HG02884 (cell line): ENCODE measurements around the gene IQCE.

Source experiments
- ATAC-seq: cut with Tn5 transposase; IDR thresholded peaks from one replicate; pipeline ENCODE4 v1.9.1; 2021; ENCODE audit warnings: mild to moderate bottlenecking, moderate library complexity; ENCODE audit not compliant: unreplicated experiment

The IQCE gene

GRCh38 chr7:2641406-2642393 is 82.9 kb downstream of the IQCE start:
- ATAC-seq, result peak; percentile 46

GRCh38 chr7:2643386-2644219 is 84.8 kb downstream of the IQCE start:
- no peak for ATAC-seq

GRCh38 chr7:2644220-2644561 is 85.4 kb downstream of the IQCE start:
- no peak for ATAC-seq

- ATAC-seq, result peak; percentile 25
These were observed 85.9 kb downstream of the IQCE start for GRCh38 chr7:2644562-2645273.

- ATAC-seq, result peak; percentile 49
These were observed 86.6 kb downstream of the IQCE start for GRCh38 chr7:2645274-2645868.

GRCh38 chr7:2646336-2646679 is 87.5 kb downstream of the IQCE start:
- ATAC-seq, result no peak

GRCh38 chr7:2646680-2647571 is 88.1 kb downstream of the IQCE start:
- ATAC-seq, result no peak

GRCh38 chr7:2647594-2648172 is 88.9 kb downstream of the IQCE start:
- no peak for ATAC-seq

GRCh38 chr7:2649139-2649838 is 90.5 kb downstream of the IQCE start:
- no peak for ATAC-seq

- ATAC-seq, result no peak
These were observed 91.2 kb downstream of the IQCE start for GRCh38 chr7:2649991-2650390.

GRCh38 chr7:2650451-2650850 is 91.7 kb downstream of the IQCE start:
- ATAC-seq, result no peak

- ATAC-seq, result no peak
These were observed 92.6 kb downstream of the IQCE start for GRCh38 chr7:2651336-2651735.

GRCh38 chr7:2651847-2652735 is 93.3 kb downstream of the IQCE start:
- ATAC-seq, result no peak

GRCh38 chr7:2652736-2653060 is 93.9 kb downstream of the IQCE start:
- ATAC-seq, result no peak

- no peak for ATAC-seq
These were observed 95.3 kb downstream of the IQCE start for GRCh38 chr7:2654059-2654458.

- ATAC-seq, result no peak
These were observed 97.3 kb downstream of the IQCE start for GRCh38 chr7:2655870-2656614.

GRCh38 chr7:2657208-2657607 is 98.4 kb downstream of the IQCE start:
- no peak for ATAC-seq
